ENCODE data around the gene INSIG1. TPM values are rescaled to one million over a fixed set of nuclear protein-coding genes. Genes with fewer than 3 reads are reported as not detected.

The INSIG1 gene
- total RNA-seq, 4 donors from 2014 or later, result 70.4 to 256 (median 145) TPM

GRCh38 chr7:155255621-155256020, 42.1 kb upstream of the INSIG1 start:
- TF ChIP-seq CTCF (IDR thresholded peaks at IDR 0.05; ENCODE audit: low read depth), result no peak

- TF ChIP-seq CTCF (IDR thresholded peaks at IDR 0.05; ENCODE audit: low read depth), result no peak
Observed at GRCh38 chr7:155256081-155256760, 41.5 kb upstream of the INSIG1 start.

- TF ChIP-seq CTCF (IDR thresholded peaks at IDR 0.05; ENCODE audit: low read depth), result no peak
Observed at GRCh38 chr7:155256761-155257481, 40.8 kb upstream of the INSIG1 start.

GRCh38 chr7:155257482-155258225, 40.0 kb upstream of the INSIG1 start:
- TF ChIP-seq CTCF (IDR thresholded peaks at IDR 0.05; ENCODE audit: low read depth), result no peak

GRCh38 chr7:155258226-155258560, 39.5 kb upstream of the INSIG1 start:
- no peak for TF ChIP-seq CTCF (IDR thresholded peaks at IDR 0.05; ENCODE audit: low read depth)

GRCh38 chr7:155259866-155260497, 37.7 kb upstream of the INSIG1 start:
- TF ChIP-seq CTCF (IDR thresholded peaks at IDR 0.05; ENCODE audit: low read depth), result no peak

GRCh38 chr7:155260498-155260872, 37.2 kb upstream of the INSIG1 start:
- no peak for TF ChIP-seq CTCF (IDR thresholded peaks at IDR 0.05; ENCODE audit: low read depth)

Measured in subcutaneous adipose tissue (tissue), 4 donors.